Caco-2 (cell line): Measurements from ENCODE around the gene NTNG1. TPM values are rescaled to one million over a fixed set of nuclear protein-coding genes. Genes with fewer than 3 reads are reported as not detected.

Experiments used
- BruUV-seq: library from RNA; stranded (reverse); fragments of 400-500 nt; replicated peaks from 2 replicates; lab custom pipeline; 2021; lab: Mats Ljungman, UMichigan
- CTCF ChIA-PET: fragments of 300-600 bp; sonication (Branson Sonifier 250); formaldehyde crosslinking; loops from one replicate; lab custom pipeline; 2022; ENCODE audit warnings: antibody characterized with exemption; lab: Charles Lee
- POLR2A ChIA-PET: fragments of 300-600 bp; sonication (Branson Sonifier 250); formaldehyde crosslinking; loops from one replicate; lab custom pipeline; 2022; ENCODE audit warnings: antibody characterized with exemption; lab: Charles Lee
- DNase-seq, 2 experiments: peaks; one replicate each; pipeline versions ENCODE4 v3.0.0 to v3.0.0-alpha.2; 2020 to 2022
- H3K27me3 ChIP-seq: replicated peaks from 2 replicates; pipeline ENCODE4 v1.6.0; 2011; ENCODE audit warnings: low read length; ENCODE audit not compliant: control insufficient read depth, insufficient read depth
- H3K36me3 ChIP-seq: 2 replicates; pipeline ENCODE4 v1.5.1; 2011; ENCODE audit warnings: low read length; ENCODE audit not compliant: control insufficient read depth, insufficient read depth
- H3K4me1 ChIP-seq: fragments of 250-450 bp; sonication (Bioruptor Pico); 2 replicates; pipeline ENCODE4 v1.5.1; 2020; ENCODE audit warnings: mild to moderate bottlenecking
- H3K4me3 ChIP-seq: 2 replicates; pipeline ENCODE4 v1.5.1; 2011; ENCODE audit warnings: low read depth, mild to moderate bottlenecking, control low read depth, low read length
- H3K9me3 ChIP-seq: fragments of 250-450 bp; sonication (Bioruptor Pico); 2 replicates; pipeline ENCODE4 v1.5.1; 2020; ENCODE audit warnings: mild to moderate bottlenecking, moderate library complexity
- H3K27ac Mint-ChIP-seq: one replicate; pipeline ENCODE4 v1.8.0; 2022; ENCODE audit warnings: mixed read lengths; ENCODE audit not compliant: unreplicated experiment
- H3K27me3 Mint-ChIP-seq: one replicate; pipeline ENCODE4 v1.8.0; 2022; ENCODE audit warnings: mixed read lengths; ENCODE audit not compliant: insufficient read depth, unreplicated experiment
- H3K36me3 Mint-ChIP-seq: one replicate; pipeline ENCODE4 v1.8.0; 2022; ENCODE audit warnings: mild to moderate bottlenecking, mixed read lengths; ENCODE audit not compliant: insufficient read depth, unreplicated experiment
- H3K4me1 Mint-ChIP-seq: one replicate; pipeline ENCODE4 v1.8.0; 2022; ENCODE audit warnings: low read depth, mixed read lengths; ENCODE audit not compliant: unreplicated experiment
- H3K4me3 Mint-ChIP-seq: one replicate; pipeline ENCODE4 v1.8.0; 2022; ENCODE audit warnings: mild to moderate bottlenecking, moderate library complexity, mixed read lengths; ENCODE audit not compliant: unreplicated experiment
- H3K9me3 Mint-ChIP-seq: one replicate; pipeline ENCODE4 v1.8.0; 2022; ENCODE audit warnings: mixed read lengths; ENCODE audit not compliant: unreplicated experiment
- intact Hi-C: fragments of 100-400 bp; cut with micrococcal nuclease; formaldehyde crosslinking; loops from one replicate; pipeline ENCODE4 v1.10.0; 2022; ENCODE audit not compliant: unreplicated experiment
- total RNA-seq: library from RNA; stranded (reverse); gene quantifications from 2 replicates; pipeline ENCODE4 v1.2.3, GENCODE V29; 2022
- TF ChIP-seq, protein P1 (sequence below), 2 experiments: fragments of 200-600 bp in 1 of 2; IDR thresholded peaks; 1 replicate in 1 of 2; 2 replicates in 1 of 2; pipeline versions ENCODE4 v1.5.1 to v1.8.0; 2011 to 2022; ENCODE audit warnings: antibody characterized with exemption in 1 of 2, control low read depth in 1 of 2, inconsistent platforms in 1 of 2, low read depth in 1 of 2, low read length in 1 of 2, mild to moderate bottlenecking in 1 of 2, moderate library complexity in 1 of 2; ENCODE audit not compliant: insufficient read depth in 1 of 2, severe bottlenecking in 1 of 2, unreplicated experiment in 1 of 2

The NTNG1 gene
- total RNA-seq, 1 experiment from 2014 or later: not detected

DNA sequence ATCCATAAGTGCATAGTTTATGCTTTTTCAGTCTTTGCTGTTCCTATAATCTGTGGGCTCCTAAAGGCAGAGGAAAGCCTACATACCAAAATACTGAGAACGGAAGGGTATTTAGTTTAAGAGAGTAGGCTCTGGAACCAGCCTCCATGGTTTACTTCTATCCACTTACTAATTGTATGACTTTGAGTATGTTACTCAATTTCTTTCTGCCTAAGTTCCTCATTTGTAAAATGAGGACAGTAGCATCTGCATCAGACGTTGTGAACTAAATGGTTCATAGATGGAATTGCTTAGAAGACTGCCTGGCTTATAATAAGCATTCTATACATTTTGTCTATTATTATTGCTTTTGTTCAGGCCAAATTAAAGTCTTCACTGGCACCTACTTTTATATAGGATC, 111.0 kb downstream of the NTNG1 start:
- CTCF ChIA-PET: no interaction called here
- POLR2A ChIA-PET: no interaction called here
- no peak for DNase-seq
- no TSS peak for BruUV-seq
- Histone ChIP-seq H3K36me3 (no peaks in the 10 kb centered on the region), H3K9me3 (no peaks in the 10 kb centered on the region), H3K27me3 (no peaks in the 10 kb centered on the region), H3K4me1 (no peaks in the 10 kb centered on the region), H3K4me3 (no peak overlapping the region)
- no peak overlapping the region for H3K27ac Mint-ChIP-seq
- intact Hi-C loops: no loop called here
- peaks cover 10% of the 10 kb centered on the region for H3K27me3 Mint-ChIP-seq
- no peaks in the 10 kb centered on the region for H3K36me3 Mint-ChIP-seq
- H3K4me3 Mint-ChIP-seq: no peak overlapping the region
- TF ChIP-seq, protein P1, sequence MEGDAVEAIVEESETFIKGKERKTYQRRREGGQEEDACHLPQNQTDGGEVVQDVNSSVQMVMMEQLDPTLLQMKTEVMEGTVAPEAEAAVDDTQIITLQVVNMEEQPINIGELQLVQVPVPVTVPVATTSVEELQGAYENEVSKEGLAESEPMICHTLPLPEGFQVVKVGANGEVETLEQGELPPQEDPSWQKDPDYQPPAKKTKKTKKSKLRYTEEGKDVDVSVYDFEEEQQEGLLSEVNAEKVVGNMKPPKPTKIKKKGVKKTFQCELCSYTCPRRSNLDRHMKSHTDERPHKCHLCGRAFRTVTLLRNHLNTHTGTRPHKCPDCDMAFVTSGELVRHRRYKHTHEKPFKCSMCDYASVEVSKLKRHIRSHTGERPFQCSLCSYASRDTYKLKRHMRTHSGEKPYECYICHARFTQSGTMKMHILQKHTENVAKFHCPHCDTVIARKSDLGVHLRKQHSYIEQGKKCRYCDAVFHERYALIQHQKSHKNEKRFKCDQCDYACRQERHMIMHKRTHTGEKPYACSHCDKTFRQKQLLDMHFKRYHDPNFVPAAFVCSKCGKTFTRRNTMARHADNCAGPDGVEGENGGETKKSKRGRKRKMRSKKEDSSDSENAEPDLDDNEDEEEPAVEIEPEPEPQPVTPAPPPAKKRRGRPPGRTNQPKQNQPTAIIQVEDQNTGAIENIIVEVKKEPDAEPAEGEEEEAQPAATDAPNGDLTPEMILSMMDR (IDR thresholded peaks at IDR 0.05; ENCODE audit: insufficient read depth in 1 of 2, low read depth in 1 of 2, low read length in 1 of 2, severe bottlenecking in 1 of 2, unreplicated experiment in 1 of 2): no peak
- no peaks in the 10 kb centered on the region for H3K4me1 Mint-ChIP-seq
- no peaks in the 10 kb centered on the region for H3K9me3 Mint-ChIP-seq

DNA sequence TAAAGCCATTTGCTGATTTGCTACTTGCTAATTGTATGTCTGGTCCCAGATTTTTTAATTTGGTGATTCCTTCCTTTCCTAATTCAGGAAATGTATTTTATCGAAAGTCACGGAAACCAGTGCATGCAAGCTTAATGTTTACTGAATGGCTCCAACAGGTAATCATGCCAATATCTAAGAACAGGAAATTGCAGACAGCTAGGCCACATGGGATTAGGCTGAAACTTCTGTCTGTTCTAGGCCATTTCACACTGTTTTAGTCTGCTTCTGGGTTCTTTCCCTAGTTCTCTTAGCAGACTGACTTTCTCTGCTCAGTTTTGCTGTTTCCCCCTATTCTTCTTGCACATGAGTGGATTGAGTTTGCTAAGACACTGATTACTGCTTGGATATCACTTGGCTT, 111.4 kb downstream of the NTNG1 start:
- no peak for DNase-seq
- CTCF ChIA-PET: no interaction called here
- H3K27ac Mint-ChIP-seq: no peak overlapping the region
- H3K4me3 Mint-ChIP-seq: no peak overlapping the region
- H3K36me3 Mint-ChIP-seq: no peaks in the 10 kb centered on the region
- intact Hi-C loops: no loop called here
- no peaks in the 10 kb centered on the region for H3K4me1 Mint-ChIP-seq
- H3K27me3 Mint-ChIP-seq: peaks cover 10% of the 10 kb centered on the region
- Histone ChIP-seq H3K9me3 (no peaks in the 10 kb centered on the region), H3K4me1 (no peaks in the 10 kb centered on the region), H3K36me3 (no peaks in the 10 kb centered on the region), H3K27me3 (no peaks in the 10 kb centered on the region), H3K4me3 (no peak overlapping the region)
- TF ChIP-seq, protein P1 (IDR thresholded peaks at IDR 0.05; ENCODE audit: insufficient read depth in 1 of 2, low read depth in 1 of 2, low read length in 1 of 2, severe bottlenecking in 1 of 2, unreplicated experiment in 1 of 2): no peak
- POLR2A ChIA-PET: no interaction called here
- H3K9me3 Mint-ChIP-seq: no peaks in the 10 kb centered on the region
- no TSS peak for BruUV-seq

DNA sequence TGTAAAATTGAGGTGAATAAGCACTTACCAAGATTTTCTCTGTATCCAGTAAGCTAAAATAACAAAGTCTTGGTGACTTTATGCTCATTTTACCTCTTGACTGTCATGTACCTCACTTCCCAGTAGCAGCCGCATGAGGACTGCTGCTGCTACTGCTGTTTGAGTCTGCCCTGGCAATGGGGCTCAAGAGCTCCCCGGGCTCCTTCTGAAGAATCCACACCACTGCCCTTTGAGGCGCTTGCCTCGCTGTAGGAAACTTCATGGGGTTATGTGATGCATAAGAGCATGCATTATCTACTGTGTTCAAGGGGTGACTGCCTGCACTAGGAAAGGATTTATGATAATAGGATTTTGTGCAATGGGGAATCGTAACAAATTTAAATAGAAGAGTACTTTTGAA, 113.5 kb downstream of the NTNG1 start:
- Histone ChIP-seq H3K36me3 (no peaks in the 10 kb centered on the region), H3K27me3 (no peaks in the 10 kb centered on the region), H3K9me3 (no peaks in the 10 kb centered on the region), H3K4me1 (no peaks in the 10 kb centered on the region), H3K4me3 (no peak overlapping the region)
- intact Hi-C loops: no loop called here
- BruUV-seq: no TSS peak
- no peak for DNase-seq
- TF ChIP-seq, protein P1 (IDR thresholded peaks at IDR 0.05; ENCODE audit: insufficient read depth in 1 of 2, low read depth in 1 of 2, low read length in 1 of 2, severe bottlenecking in 1 of 2, unreplicated experiment in 1 of 2): no peak
- Mint-ChIP-seq H3K27me3 (peaks cover 10% of the 10 kb centered on the region), H3K36me3 (no peaks in the 10 kb centered on the region), H3K4me1 (no peaks in the 10 kb centered on the region), H3K9me3 (no peaks in the 10 kb centered on the region), H3K27ac (no peak overlapping the region), H3K4me3 (no peak overlapping the region)
- POLR2A ChIA-PET: no interaction called here
- CTCF ChIA-PET: no interaction called here
